ENCODE results near the gene SPECC1L. TPM values are rescaled to one million over a fixed set of nuclear protein-coding genes. Genes with fewer than 3 reads are reported as not detected.

SPECC1L gene
- total and polyA plus RNA-seq, 10 of the 15 experiments (the other 5 are each of a cell fraction or from before 2014, with no cell fraction given): 1.9 to 40.6 (median 19.1) TPM

DNA sequence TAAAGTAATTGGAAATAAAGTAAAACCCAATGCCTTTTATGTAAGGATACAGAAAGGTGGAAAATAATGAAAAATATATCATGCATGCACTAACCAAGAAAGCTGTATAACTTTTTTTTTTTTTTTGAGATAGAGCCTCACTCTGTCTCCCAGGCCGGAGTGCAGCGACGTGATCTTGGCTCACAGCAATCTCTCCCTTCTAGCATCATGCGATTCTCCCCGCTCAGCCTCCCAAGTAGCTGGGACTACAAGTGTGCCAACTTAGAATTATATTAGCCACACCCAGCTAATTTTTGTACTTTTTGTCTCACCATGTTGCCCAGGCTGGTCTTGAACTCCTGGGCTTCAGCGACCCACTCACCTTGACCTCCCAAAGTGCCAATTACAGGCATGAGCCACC, 30.2 kb upstream of the SPECC1L start:
- in situ Hi-C loops (cut with MboI): no loop called here

More for the DNA sequence above, 30.2 kb upstream of the SPECC1L start:
- no peaks in the 10 kb centered on the region for H3K79me2 ChIP-seq (ENCODE audit: control insufficient read depth, insufficient read depth, low read length)
- intact Hi-C loops (cut with micrococcal nuclease; ENCODE audit: unreplicated experiment): loop anchor here (10.0 kb wide), 1 partner anchor 286 kb away; no protein-coding TSS in a partner anchor
- no peak for TF ChIP-seq SPI1 (IDR thresholded peaks at IDR 0.05; ENCODE audit: borderline replicate concordance, insufficient read depth, low read depth, low read length)
- TF ChIP-seq, protein P1, sequence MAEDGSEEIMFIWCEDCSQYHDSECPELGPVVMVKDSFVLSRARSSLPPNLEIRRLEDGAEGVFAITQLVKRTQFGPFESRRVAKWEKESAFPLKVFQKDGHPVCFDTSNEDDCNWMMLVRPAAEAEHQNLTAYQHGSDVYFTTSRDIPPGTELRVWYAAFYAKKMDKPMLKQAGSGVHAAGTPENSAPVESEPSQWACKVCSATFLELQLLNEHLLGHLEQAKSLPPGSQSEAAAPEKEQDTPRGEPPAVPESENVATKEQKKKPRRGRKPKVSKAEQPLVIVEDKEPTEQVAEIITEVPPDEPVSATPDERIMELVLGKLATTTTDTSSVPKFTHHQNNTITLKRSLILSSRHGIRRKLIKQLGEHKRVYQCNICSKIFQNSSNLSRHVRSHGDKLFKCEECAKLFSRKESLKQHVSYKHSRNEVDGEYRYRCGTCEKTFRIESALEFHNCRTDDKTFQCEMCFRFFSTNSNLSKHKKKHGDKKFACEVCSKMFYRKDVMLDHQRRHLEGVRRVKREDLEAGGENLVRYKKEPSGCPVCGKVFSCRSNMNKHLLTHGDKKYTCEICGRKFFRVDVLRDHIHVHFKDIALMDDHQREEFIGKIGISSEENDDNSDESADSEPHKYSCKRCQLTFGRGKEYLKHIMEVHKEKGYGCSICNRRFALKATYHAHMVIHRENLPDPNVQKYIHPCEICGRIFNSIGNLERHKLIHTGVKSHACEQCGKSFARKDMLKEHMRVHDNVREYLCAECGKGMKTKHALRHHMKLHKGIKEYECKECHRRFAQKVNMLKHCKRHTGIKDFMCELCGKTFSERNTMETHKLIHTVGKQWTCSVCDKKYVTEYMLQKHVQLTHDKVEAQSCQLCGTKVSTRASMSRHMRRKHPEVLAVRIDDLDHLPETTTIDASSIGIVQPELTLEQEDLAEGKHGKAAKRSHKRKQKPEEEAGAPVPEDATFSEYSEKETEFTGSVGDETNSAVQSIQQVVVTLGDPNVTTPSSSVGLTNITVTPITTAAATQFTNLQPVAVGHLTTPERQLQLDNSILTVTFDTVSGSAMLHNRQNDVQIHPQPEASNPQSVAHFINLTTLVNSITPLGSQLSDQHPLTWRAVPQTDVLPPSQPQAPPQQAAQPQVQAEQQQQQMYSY (CRISPR knock-in tag; IDR thresholded peaks at IDR 0.05): no peak
- TF ChIP-seq EZH2 (IDR thresholded peaks at IDR 0.05; ENCODE audit: borderline replicate concordance, control insufficient read depth, low read depth, low read length): no peak
- TF ChIP-seq YY1 (IDR thresholded peaks at IDR 0.05; ENCODE audit: low read depth, low read length): no peak
- no peak for TF ChIP-seq NR2F1 (conservative IDR thresholded peaks at IDR 0.05)
- no peak for TF ChIP-seq ZSCAN29 (IDR thresholded peaks at IDR 0.05)
- no peak for TF ChIP-seq MXI1 (IDR thresholded peaks at IDR 0.05; ENCODE audit: low read depth, low read length)
- no peak for TF ChIP-seq TCF3 (IDR thresholded peaks at IDR 0.05; ENCODE audit: borderline replicate concordance, insufficient read depth, low read depth, low read length)
- TF ChIP-seq LARP7 (IDR thresholded peaks at IDR 0.05): no peak
- TF ChIP-seq IRF4 (IDR thresholded peaks at IDR 0.05; ENCODE audit: low read depth, low read length): no peak
- no peak for TF ChIP-seq CTCF (IDR thresholded peaks at IDR 0.05 in 2 of 3, conservative IDR thresholded peaks at IDR 0.05 in 1 of 3; ENCODE audit: control insufficient read depth in 2 of 3, extremely low read depth in 1 of 3, insufficient read depth in 1 of 3, low read depth in 3 of 3, low read length in 3 of 3)
- no peak for ATAC-seq
- 89% methylated on average over 6 of the region's 6 CpGs for WGBS (ENCODE audit: insufficient coverage, insufficient replicate concordance, low lambda C conversion rate, missing lambda C conversion rate)
- H3K9me3 ChIP-seq (replicated peaks; ENCODE audit: control insufficient read depth, insufficient read depth, low read length): no peaks in the 10 kb centered on the region
- no peak for FAIRE-seq
- no peaks in the 10 kb centered on the region for H3K36me3 ChIP-seq (ENCODE audit: control insufficient read depth in 2 of 2, insufficient read depth in 2 of 2, low read length in 1 of 2)
- H3K27me3 ChIP-seq (replicated peaks in 1 of 2; ENCODE audit: control insufficient read depth in 2 of 2, insufficient read depth in 2 of 2, low read length in 1 of 2): no peaks in the 10 kb centered on the region
- ChIA-PET CTCF (interaction anchor here (0.7 to 2.3 kb wide), 3 partner anchors 9 to 86 kb away, joined by 3 to 21 read pairs (median 3); no protein-coding TSS in a partner anchor), SMC1A (ENCODE audit: uncharacterized antibody, unreplicated experiment) (no interaction called here), RAD21 (ENCODE audit: unreplicated experiment) (no interaction called here), POLR2A (no interaction called here)
- H3K4me3 ChIP-seq: no peak overlapping the region
- H3K27ac ChIP-seq (ENCODE audit: control insufficient read depth, insufficient read depth): no peak overlapping the region
- no peak overlapping the region for H3K9ac ChIP-seq (ENCODE audit: control insufficient read depth, insufficient read depth, low read length)
- no TSS peak for BruUV-seq (replicated peaks)
- H3K4me1 ChIP-seq (ENCODE audit: control insufficient read depth, insufficient read depth, low read length): peaks cover 15% of the 10 kb centered on the region
- H2AFZ ChIP-seq (ENCODE audit: control insufficient read depth, low read depth, low read length): no peak overlapping the region
- no peak overlapping the region for H3K4me2 ChIP-seq (ENCODE audit: control insufficient read depth, insufficient read depth)
- no peak for DNase-seq (ENCODE audit: low read depth, low spot score)
- no peaks in the 10 kb centered on the region for H4K20me1 ChIP-seq (ENCODE audit: control insufficient read depth, insufficient read depth)
